NCI-H748 (cell line): ENCODE results near the gene WNK1.
"Not testable (repeated sequence)": the region's sequence is repeated elsewhere in the genome, so short reads cannot be mapped to it uniquely, and the experiment has no call there.

ENCODE experiments used
- DNase-seq: peaks from one replicate; lab custom pipeline; 2025; ENCODE audit not compliant: unreplicated experiment; lab: John Stamatoyannopoulos, UW

Gene WNK1

GRCh38 chr12:740921-741320 lies 11.5 kb upstream of the WNK1 start:
- no peak for DNase-seq

GRCh38 chr12:749751-750270 lies 2.6 kb upstream of the WNK1 start:
- peak; percentile 15 for DNase-seq

GRCh38 chr12:750366-751191 lies 1.8 kb upstream of the WNK1 start:
- peak; percentile 22 for DNase-seq

- peak; percentile 95 for DNase-seq
Measured at GRCh38 chr12:751192-751998, 984 bp upstream of the WNK1 start.

GRCh38 chr12:752695-753610 lies 574 bp downstream of the WNK1 start:
- peak; percentile 45 for DNase-seq

GRCh38 chr12:753611-754472 lies 1.5 kb downstream of the WNK1 start:
- peak; percentile 35 for DNase-seq

GRCh38 chr12:754473-754820 lies 2.1 kb downstream of the WNK1 start:
- peak; percentile 21 for DNase-seq

- peak; percentile 21 for DNase-seq
Measured at GRCh38 chr12:754851-755562, 2.6 kb downstream of the WNK1 start.

GRCh38 chr12:759628-760027 lies 7.2 kb downstream of the WNK1 start:
- DNase-seq = no peak

GRCh38 chr12:761256-761655 lies 8.9 kb downstream of the WNK1 start:
- DNase-seq = no peak

GRCh38 chr12:765840-766239 lies 13.5 kb downstream of the WNK1 start:
- DNase-seq = no peak

GRCh38 chr12:768434-768833 lies 16.1 kb downstream of the WNK1 start:
- no peak for DNase-seq

- DNase-seq = no peak
Measured at GRCh38 chr12:770479-770878, 18.1 kb downstream of the WNK1 start.

GRCh38 chr12:772056-772697 lies 19.8 kb downstream of the WNK1 start:
- DNase-seq = no peak

- DNase-seq = no peak
Measured at GRCh38 chr12:774051-774614, 21.8 kb downstream of the WNK1 start.

GRCh38 chr12:775973-776771 lies 23.8 kb downstream of the WNK1 start:
- not testable (repeated sequence) for DNase-seq

- not testable (repeated sequence) for DNase-seq
Measured at GRCh38 chr12:776772-777373, 24.5 kb downstream of the WNK1 start.
